A673 (cell line): ENCODE data around the gene ADK.

Experiments used
- CTCF ChIP-seq: fragments of 300-800, 200-600 bp; sonication (generic); conservative IDR thresholded peaks from 2 replicates; pipeline ENCODE4 v1.5.1; 2017; ENCODE audit warnings: low read depth, mild to moderate bottlenecking, antibody characterized with exemption, low read length, moderate library complexity, mixed read lengths
- EZH2 ChIP-seq: fragments of 200-600 bp; sonication (generic); IDR thresholded peaks from 2 replicates; pipeline ENCODE4 v1.6.1; 2017; ENCODE audit warnings: borderline replicate concordance, low read depth, mild to moderate bottlenecking, mixed read lengths, antibody characterized with exemption, low read length; ENCODE audit not compliant: poor library complexity, severe bottlenecking

GRCh38 chr10:74718208-74718607 is 567.2 kb downstream of the ADK start:
- TF ChIP-seq EZH2 (no peak), CTCF (no peak)
